ENCODE measurements around the gene CLDN16. TPM values are rescaled to one million over a fixed set of nuclear protein-coding genes. Genes with fewer than 3 reads are reported as not detected.

CLDN16 gene
- total and polyA plus RNA-seq, 2 donors (not counting 1 experiment from before 2014, with no cell fraction given): not detected

DNA sequence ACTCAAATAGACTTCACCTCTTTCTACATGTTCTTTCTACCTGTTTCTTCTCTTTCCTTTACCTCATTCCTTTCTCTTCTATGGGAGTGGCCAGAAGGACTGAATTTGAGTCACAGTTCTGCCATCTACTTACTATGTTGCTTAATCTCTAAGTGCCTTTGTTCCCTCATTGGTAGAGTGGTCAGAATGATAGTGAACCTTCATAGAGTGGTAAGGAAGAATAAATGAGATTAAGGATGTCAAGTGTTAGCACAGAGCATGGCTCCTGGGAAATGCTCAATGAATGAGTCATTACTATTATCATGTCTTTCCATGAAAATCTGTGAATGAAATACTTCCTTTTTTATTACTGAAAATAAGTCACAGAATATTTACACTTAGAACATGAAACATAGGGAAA, 44.3 kb downstream of the CLDN16 start:
- peaks cover 19% of the 10 kb centered on the region for H3K27me3 Mint-ChIP-seq
- Histone ChIP-seq H3K79me2 (ENCODE audit: control insufficient read depth, insufficient read depth, low read length) (no peaks in the 10 kb centered on the region), H3K9me3 (ENCODE audit: control extremely low read depth in 1 of 3, control insufficient read depth in 2 of 3, insufficient read depth in 1 of 3, low read length in 2 of 3) (no peaks in the 10 kb centered on the region), H3K27me3 (replicated peaks in 1 of 4; ENCODE audit: control extremely low read depth in 1 of 4, control insufficient read depth in 3 of 4, insufficient read depth in 4 of 4, low read length in 3 of 4) (peaks cover 0 to 6% (median 1%) of the 10 kb centered on the region in 4 experiments), H3K27ac (ENCODE audit: low read length in 2 of 2) (no peak overlapping the region), H3K4me1 (ENCODE audit: control insufficient read depth in 2 of 2, insufficient read depth in 2 of 2, low read length in 2 of 2) (no peaks in the 10 kb centered on the region), H3K4me3 (ENCODE audit: control extremely low read depth in 1 of 5, extremely low read depth in 1 of 5, insufficient read depth in 1 of 5, low read depth in 2 of 5, low read length in 4 of 5) (no peak overlapping the region), H4K20me1 (ENCODE audit: control insufficient read depth, insufficient read depth, low read length, poor library complexity, severe bottlenecking) (no peaks in the 10 kb centered on the region), H3K9ac (ENCODE audit: low read length) (no peak overlapping the region), H3K36me3 (replicated peaks in 1 of 2; ENCODE audit: control extremely low read depth in 1 of 2, control insufficient read depth in 1 of 2, extremely low read depth in 1 of 2, insufficient read depth in 2 of 2, low read length in 1 of 2) (no peaks in the 10 kb centered on the region), H2AFZ (ENCODE audit: insufficient read depth, low read depth, low read length, poor library complexity, severe bottlenecking) (no peak overlapping the region), H3K4me2 (replicated peaks; ENCODE audit: low read depth, low read length, poor library complexity, severe bottlenecking) (no peak overlapping the region)
- POLR2A ChIA-PET: no interaction called here
- H3K4me3 Mint-ChIP-seq: no peak overlapping the region
- TF ChIP-seq, protein P1, sequence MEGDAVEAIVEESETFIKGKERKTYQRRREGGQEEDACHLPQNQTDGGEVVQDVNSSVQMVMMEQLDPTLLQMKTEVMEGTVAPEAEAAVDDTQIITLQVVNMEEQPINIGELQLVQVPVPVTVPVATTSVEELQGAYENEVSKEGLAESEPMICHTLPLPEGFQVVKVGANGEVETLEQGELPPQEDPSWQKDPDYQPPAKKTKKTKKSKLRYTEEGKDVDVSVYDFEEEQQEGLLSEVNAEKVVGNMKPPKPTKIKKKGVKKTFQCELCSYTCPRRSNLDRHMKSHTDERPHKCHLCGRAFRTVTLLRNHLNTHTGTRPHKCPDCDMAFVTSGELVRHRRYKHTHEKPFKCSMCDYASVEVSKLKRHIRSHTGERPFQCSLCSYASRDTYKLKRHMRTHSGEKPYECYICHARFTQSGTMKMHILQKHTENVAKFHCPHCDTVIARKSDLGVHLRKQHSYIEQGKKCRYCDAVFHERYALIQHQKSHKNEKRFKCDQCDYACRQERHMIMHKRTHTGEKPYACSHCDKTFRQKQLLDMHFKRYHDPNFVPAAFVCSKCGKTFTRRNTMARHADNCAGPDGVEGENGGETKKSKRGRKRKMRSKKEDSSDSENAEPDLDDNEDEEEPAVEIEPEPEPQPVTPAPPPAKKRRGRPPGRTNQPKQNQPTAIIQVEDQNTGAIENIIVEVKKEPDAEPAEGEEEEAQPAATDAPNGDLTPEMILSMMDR (IDR thresholded peaks at IDR 0.05): no peak
- no peak for TF ChIP-seq EZH2 (IDR thresholded peaks at IDR 0.05; ENCODE audit: borderline replicate concordance, insufficient read depth, low read depth, low read length, poor library complexity, severe bottlenecking)
- H3K27ac Mint-ChIP-seq: no peak overlapping the region
- intact Hi-C loops (cut with micrococcal nuclease): no loop called here
- ATAC-seq (ENCODE audit: low read depth) (no peak), DNase-seq (no peak)
- no peaks in the 10 kb centered on the region for H3K4me1 Mint-ChIP-seq
- no peaks in the 10 kb centered on the region for H3K9me3 Mint-ChIP-seq (ENCODE audit: insufficient read depth)
- CTCF ChIA-PET: no interaction called here

DNA sequence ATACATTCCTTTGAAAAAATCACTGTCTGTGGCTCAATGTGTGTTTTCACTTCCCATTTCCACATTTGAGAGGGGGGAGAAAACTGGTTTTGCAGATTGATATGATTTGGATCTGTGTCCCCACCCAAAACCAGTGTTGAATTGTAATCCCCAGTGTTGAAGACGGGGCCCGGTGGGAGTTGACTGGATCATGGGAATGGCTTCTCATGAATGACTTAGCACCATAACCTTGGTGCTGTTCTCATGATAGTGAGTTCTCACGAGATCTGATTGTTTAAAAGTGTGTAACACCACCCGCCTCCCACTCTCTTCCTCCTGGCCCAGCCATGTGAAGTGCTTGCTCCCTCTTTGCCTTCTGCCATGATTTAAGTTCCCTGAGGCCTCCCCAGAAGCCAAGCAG, 45.7 kb downstream of the CLDN16 start:
- no peak overlapping the region for H3K4me3 Mint-ChIP-seq
- Histone ChIP-seq H2AFZ (ENCODE audit: insufficient read depth, low read depth, low read length, poor library complexity, severe bottlenecking) (no peak overlapping the region), H4K20me1 (ENCODE audit: control insufficient read depth, insufficient read depth, low read length, poor library complexity, severe bottlenecking) (no peaks in the 10 kb centered on the region), H3K27ac (ENCODE audit: low read length in 2 of 2) (no peak overlapping the region), H3K9me3 (ENCODE audit: control extremely low read depth in 1 of 3, control insufficient read depth in 2 of 3, insufficient read depth in 1 of 3, low read length in 2 of 3) (peaks cover 0 to 4% (median 0%) of the 10 kb centered on the region in 3 donors), H3K4me1 (ENCODE audit: control insufficient read depth in 2 of 2, insufficient read depth in 2 of 2, low read length in 2 of 2) (no peaks in the 10 kb centered on the region), H3K36me3 (replicated peaks in 1 of 2; ENCODE audit: control extremely low read depth in 1 of 2, control insufficient read depth in 1 of 2, extremely low read depth in 1 of 2, insufficient read depth in 2 of 2, low read length in 1 of 2) (no peaks in the 10 kb centered on the region), H3K4me2 (replicated peaks; ENCODE audit: low read depth, low read length, poor library complexity, severe bottlenecking) (no peak overlapping the region), H3K27me3 (replicated peaks in 1 of 4; ENCODE audit: control extremely low read depth in 1 of 4, control insufficient read depth in 3 of 4, insufficient read depth in 4 of 4, low read length in 3 of 4) (peaks cover 0 to 6% (median under 1%) of the 10 kb centered on the region in 4 experiments), H3K79me2 (ENCODE audit: control insufficient read depth, insufficient read depth, low read length) (no peaks in the 10 kb centered on the region), H3K4me3 (ENCODE audit: control extremely low read depth in 1 of 5, extremely low read depth in 1 of 5, insufficient read depth in 1 of 5, low read depth in 2 of 5, low read length in 4 of 5) (no peak overlapping the region), H3K9ac (ENCODE audit: low read length) (no peak overlapping the region)
- H3K27ac Mint-ChIP-seq: no peak overlapping the region
- 96% methylated on average over 4 of the region's 4 CpGs for WGBS (ENCODE audit: insufficient coverage)
- no peaks in the 10 kb centered on the region for H3K9me3 Mint-ChIP-seq (ENCODE audit: insufficient read depth)
- H3K4me1 Mint-ChIP-seq: no peaks in the 10 kb centered on the region
- TF ChIP-seq EZH2 (IDR thresholded peaks at IDR 0.05; ENCODE audit: borderline replicate concordance, insufficient read depth, low read depth, low read length, poor library complexity, severe bottlenecking): no peak
- TF ChIP-seq, protein P1 (IDR thresholded peaks at IDR 0.05): no peak
- POLR2A ChIA-PET: no interaction called here
- ATAC-seq (ENCODE audit: low read depth): no peak
- no peak for DNase-seq
- intact Hi-C loops (cut with micrococcal nuclease): no loop called here
- CTCF ChIA-PET: no interaction called here
- peaks cover 20% of the 10 kb centered on the region for H3K27me3 Mint-ChIP-seq

Measured in B cell (primary cell).